HCT116 (cell line): ENCODE data around the gene PEX26. TPM values are rescaled to one million over a fixed set of nuclear protein-coding genes. Genes with fewer than 3 reads are reported as not detected.

Experiments
- ATAC-seq: fragments of 200-7000 bp; cut with Tn5 transposase; 2 replicates; pipeline ENCODE4 v1.9.1; 2020; ENCODE audit warnings: mild to moderate bottlenecking, moderate library complexity
- BruUV-seq: library from RNA; stranded (reverse); fragments of 400-500 nt; replicated peaks from 2 replicates; lab custom pipeline; 2021; lab: Mats Ljungman, UMichigan
- CTCF ChIA-PET: fragments of 300-600 bp; sonication (Branson Sonifier 250); formaldehyde crosslinking; loops from one replicate; lab custom pipeline; 2021; ENCODE audit warnings: antibody characterized with exemption; lab: Charles Lee
- POLR2A ChIA-PET: fragments of 300-600, 350-600 bp; sonication (Branson Sonifier 250); formaldehyde crosslinking; loops from one replicate; lab custom pipeline; 2021; ENCODE audit warnings: antibody characterized with exemption; lab: Charles Lee
- RAD21 ChIA-PET, 2 experiments: fragments of 300-600 bp; sonication (Branson Sonifier 250); formaldehyde crosslinking; loops; one replicate each; lab custom pipeline; 2023; ENCODE audit warnings: low total read pairs in 2 of 2; ENCODE audit not compliant: uncharacterized antibody in 2 of 2, unreplicated experiment in 2 of 2, low non-redundant PET in 1 of 2; lab: Charles Lee
- DNase-seq: peaks from one replicate; pipeline ENCODE4 v3.0.0-alpha.2; 2010; ENCODE audit warnings: low read depth, low spot score
- H2AFZ ChIP-seq: fragments of 200-600 bp; shearing (Covaris generic), sonication (generic); 2 replicates; pipeline ENCODE4 v1.6.1; 2017; ENCODE audit warnings: low read depth, mixed run types, mixed read lengths, antibody characterized with exemption, low read length; ENCODE audit not compliant: poor library complexity, severe bottlenecking
- H3K27ac ChIP-seq: 2 replicates; pipeline ENCODE4 v1.5.1; 2012; ENCODE audit warnings: low read depth, low read length
- H3K27me3 ChIP-seq: fragments of 200-600 bp; sonication (generic); 2 replicates; pipeline ENCODE4 v1.6.1; 2016; ENCODE audit warnings: mixed run types, low read length, mixed read lengths; ENCODE audit not compliant: insufficient read depth
- H3K36me3 ChIP-seq, 2 experiments: fragments of 200-500 bp in 1 of 2; fragments of 200-600 bp in 1 of 2; sonication (Bioruptor generic) in 1 of 2; sonication (generic) in 1 of 2; 2 replicates each; pipeline versions ENCODE4 v1.5.1 to v1.6.1; 2014 to 2016; ENCODE audit warnings: low read length in 2 of 2, inconsistent platforms in 1 of 2, mixed read lengths in 1 of 2, mixed run types in 1 of 2; ENCODE audit not compliant: insufficient read depth in 2 of 2, control insufficient read depth in 1 of 2
- H3K4me1 ChIP-seq, 2 experiments: fragments of 200-600 bp in 1 of 2; sonication (generic) in 1 of 2; 2 replicates each; pipeline versions ENCODE4 v1.5.1 to v1.6.1; 2012 to 2017; ENCODE audit warnings: low read length in 2 of 2, inconsistent platforms in 1 of 2, mild to moderate bottlenecking in 1 of 2, mixed read lengths in 1 of 2, mixed run types in 1 of 2, moderate library complexity in 1 of 2; ENCODE audit not compliant: insufficient read depth in 2 of 2, control insufficient read depth in 1 of 2
- H3K4me2 ChIP-seq: fragments of 200-600 bp; sonication (generic); 2 replicates; pipeline ENCODE4 v1.6.1; 2017; ENCODE audit warnings: mixed run types, low read length, mixed read lengths
- H3K4me3 ChIP-seq, 2 experiments: fragments of 200-600 bp in 1 of 2; sonication (generic) in 1 of 2; replicated peaks in 1 of 2; 2 replicates each; pipeline ENCODE4 v1.5.1; 2011 to 2016; ENCODE audit warnings: low read length in 2 of 2, control low read depth in 1 of 2, low read depth in 1 of 2, mild to moderate bottlenecking in 1 of 2, mixed read lengths in 1 of 2, mixed run types in 1 of 2
- H3K79me2 ChIP-seq: fragments of 200-600 bp; sonication (generic); 2 replicates; pipeline ENCODE4 v1.6.1; 2017; ENCODE audit warnings: mild to moderate bottlenecking, mixed run types, low read length, moderate library complexity, mixed read lengths; ENCODE audit not compliant: insufficient read depth
- H3K9ac ChIP-seq: fragments of 200-600 bp; sonication (generic); 2 replicates; pipeline ENCODE4 v1.6.1; 2016; ENCODE audit warnings: low read length, mixed read lengths
- H3K9me2 ChIP-seq: fragments of 200-600 bp; sonication (generic), shearing (Covaris generic); 2 replicates; pipeline ENCODE4 v1.6.1; 2017; ENCODE audit warnings: mixed run types, mild to moderate bottlenecking, moderate library complexity; ENCODE audit not compliant: insufficient read depth
- H3K9me3 ChIP-seq, 2 experiments: fragments of 200-500 bp in 1 of 2; fragments of 200-600 bp in 1 of 2; sonication (Bioruptor generic) in 1 of 2; sonication (generic) in 1 of 2; 2 replicates each; pipeline ENCODE4 v1.6.1; 2014 to 2017; ENCODE audit warnings: low read length in 2 of 2, mixed read lengths in 2 of 2, inconsistent platforms in 1 of 2, low read depth in 1 of 2, mild to moderate bottlenecking in 1 of 2, mixed run types in 1 of 2, moderate library complexity in 1 of 2; ENCODE audit not compliant: control insufficient read depth in 1 of 2, insufficient read depth in 1 of 2
- H4K20me1 ChIP-seq: fragments of 200-600 bp; sonication (generic), shearing (Covaris generic); 2 replicates; pipeline ENCODE4 v1.6.1; 2017; ENCODE audit warnings: mixed run types, mild to moderate bottlenecking, moderate library complexity; ENCODE audit not compliant: insufficient read depth
- TCF7L2 ChIP-seq: IDR thresholded peaks from 2 replicates; pipeline ENCODE4 v1.7.0; 2011; ENCODE audit warnings: borderline replicate concordance, inconsistent platforms; ENCODE audit not compliant: insufficient read depth, insufficient read length; ENCODE audit errors: extremely low read depth
- ZBTB33 ChIP-seq: IDR thresholded peaks from 2 replicates; pipeline ENCODE4 v1.6.1; 2011; ENCODE audit warnings: mild to moderate bottlenecking, low read length, moderate library complexity; ENCODE audit not compliant: insufficient replicate concordance; ENCODE audit errors: extremely low read depth
- intact Hi-C: fragments of 100-400 bp; cut with micrococcal nuclease; formaldehyde crosslinking; loops from 2 replicates; pipeline ENCODE4 v1.10.0; 2022
- total RNA-seq: library from RNA; stranded (reverse); gene quantifications from one replicate; pipeline ENCODE4 v1.2.1, GENCODE V29; 2021; ENCODE audit not compliant: unreplicated experiment
- TF ChIP-seq, protein P1 (sequence below): IDR thresholded peaks from 2 replicates; pipeline ENCODE4 v1.6.1; 2012; ENCODE audit warnings: low read depth

PEX26 gene
- total RNA-seq, 1 experiment from 2014 or later: 26.4 TPM

- Histone ChIP-seq H3K27ac (no peak overlapping the region), H3K27me3 (no peaks in the 10 kb centered on the region), H3K9ac (no peak overlapping the region), H3K9me2 (no peaks in the 10 kb centered on the region), H4K20me1 (no peaks in the 10 kb centered on the region), H3K79me2 (no peaks in the 10 kb centered on the region)
- POLR2A ChIA-PET: no interaction called here
- BruUV-seq: no TSS peak
- TF ChIP-seq, protein P1, sequence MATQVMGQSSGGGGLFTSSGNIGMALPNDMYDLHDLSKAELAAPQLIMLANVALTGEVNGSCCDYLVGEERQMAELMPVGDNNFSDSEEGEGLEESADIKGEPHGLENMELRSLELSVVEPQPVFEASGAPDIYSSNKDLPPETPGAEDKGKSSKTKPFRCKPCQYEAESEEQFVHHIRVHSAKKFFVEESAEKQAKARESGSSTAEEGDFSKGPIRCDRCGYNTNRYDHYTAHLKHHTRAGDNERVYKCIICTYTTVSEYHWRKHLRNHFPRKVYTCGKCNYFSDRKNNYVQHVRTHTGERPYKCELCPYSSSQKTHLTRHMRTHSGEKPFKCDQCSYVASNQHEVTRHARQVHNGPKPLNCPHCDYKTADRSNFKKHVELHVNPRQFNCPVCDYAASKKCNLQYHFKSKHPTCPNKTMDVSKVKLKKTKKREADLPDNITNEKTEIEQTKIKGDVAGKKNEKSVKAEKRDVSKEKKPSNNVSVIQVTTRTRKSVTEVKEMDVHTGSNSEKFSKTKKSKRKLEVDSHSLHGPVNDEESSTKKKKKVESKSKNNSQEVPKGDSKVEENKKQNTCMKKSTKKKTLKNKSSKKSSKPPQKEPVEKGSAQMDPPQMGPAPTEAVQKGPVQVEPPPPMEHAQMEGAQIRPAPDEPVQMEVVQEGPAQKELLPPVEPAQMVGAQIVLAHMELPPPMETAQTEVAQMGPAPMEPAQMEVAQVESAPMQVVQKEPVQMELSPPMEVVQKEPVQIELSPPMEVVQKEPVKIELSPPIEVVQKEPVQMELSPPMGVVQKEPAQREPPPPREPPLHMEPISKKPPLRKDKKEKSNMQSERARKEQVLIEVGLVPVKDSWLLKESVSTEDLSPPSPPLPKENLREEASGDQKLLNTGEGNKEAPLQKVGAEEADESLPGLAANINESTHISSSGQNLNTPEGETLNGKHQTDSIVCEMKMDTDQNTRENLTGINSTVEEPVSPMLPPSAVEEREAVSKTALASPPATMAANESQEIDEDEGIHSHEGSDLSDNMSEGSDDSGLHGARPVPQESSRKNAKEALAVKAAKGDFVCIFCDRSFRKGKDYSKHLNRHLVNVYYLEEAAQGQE: no peak
- TF ChIP-seq, all 23 proteins: peak for 0
- intact Hi-C loops: no loop called here
- ATAC-seq (no peak), DNase-seq (no peak)
- Histone ChIP-seq H3K4me1 (no peaks in the 10 kb centered on the region), H3K9me3 (no peaks in the 10 kb centered on the region), H3K4me3 (no peak overlapping the region), H3K36me3 (no peaks in the 10 kb centered on the region), H3K4me2 (no peak overlapping the region), H2AFZ (no peak overlapping the region)
- ChIA-PET CTCF (no interaction called here), RAD21 (no interaction called here)
Measured at GRCh38 chr22:18116634-18117033, 38.8 kb downstream of the PEX26 start.

DNA sequence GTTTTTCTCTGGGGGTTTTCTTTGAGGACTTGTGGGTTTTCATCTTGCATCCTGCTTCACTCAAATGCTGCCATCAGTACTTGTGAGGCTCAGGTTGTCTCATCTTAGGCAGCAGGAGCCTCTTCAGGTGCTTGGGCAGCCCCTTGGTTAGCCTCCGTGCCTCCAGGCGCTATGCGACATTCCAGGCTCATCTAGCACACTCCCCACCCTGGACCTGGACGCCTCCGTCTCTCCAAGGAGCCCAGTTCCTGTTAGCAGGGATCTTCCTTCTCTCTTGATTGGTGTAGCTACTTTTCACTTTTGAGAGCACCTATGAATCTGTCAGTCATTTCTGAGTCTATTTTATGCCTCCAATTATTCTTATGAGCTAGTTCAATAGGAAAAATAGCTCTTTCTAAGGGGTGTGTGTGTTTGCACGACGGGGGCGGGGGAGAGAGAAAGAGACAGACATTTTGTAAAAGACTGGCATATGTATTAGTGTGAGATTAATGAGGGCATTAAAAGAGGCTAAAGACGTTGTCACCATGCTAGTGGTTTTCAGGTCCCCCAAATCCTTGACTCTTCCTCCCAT lies 40.6 kb downstream of the PEX26 start:
- Histone ChIP-seq H3K79me2 (no peaks in the 10 kb centered on the region), H3K27ac (no peak overlapping the region), H3K9me3 (no peaks in the 10 kb centered on the region), H3K4me2 (no peak overlapping the region), H4K20me1 (no peaks in the 10 kb centered on the region), H3K9ac (no peak overlapping the region), H3K36me3 (no peaks in the 10 kb centered on the region), H2AFZ (no peak overlapping the region), H3K9me2 (no peaks in the 10 kb centered on the region), H3K27me3 (no peaks in the 10 kb centered on the region), H3K4me1 (no peaks in the 10 kb centered on the region), H3K4me3 (no peak overlapping the region)
- TF ChIP-seq, protein P1: no peak
- TF ChIP-seq ZBTB33 (no peak), TCF7L2 (no peak)
- RAD21 ChIA-PET: no interaction called here
- DNase-seq (no peak), ATAC-seq (no peak)
- POLR2A ChIA-PET: no interaction called here
- intact Hi-C loops: no loop called here
- no TSS peak for BruUV-seq
- CTCF ChIA-PET: no interaction called here
